Body of pancreas (tissue), 4 donors: ENCODE data around the gene GJD4. TPM values are rescaled to one million over a fixed set of nuclear protein-coding genes. Genes with fewer than 3 reads are reported as not detected.
A peak's percentile ranks its signal among the peaks of the same experiment; 100 is the strongest.

Experiments used
- ATAC-seq: fragments of 150-250 bp; one replicate; pipeline ENCODE4 v1.9.1; 2016
- DNase-seq, 4 donors: peaks; one replicate each; pipeline ENCODE4 v3.0.0-alpha.2; 2019
- H3K27ac ChIP-seq, 4 donors: fragments of 200-600 bp; sonication (generic); 1 replicate in 3 of 4; 2 replicates in 1 of 4; pipeline versions ENCODE4 v1.5.1 to v1.6.1; 2016 to 2019; ENCODE audit warnings: mild to moderate bottlenecking in 1 of 4, mixed read lengths in 1 of 4, moderate library complexity in 1 of 4
- H3K27me3 ChIP-seq, 2 donors: fragments of 200-600 bp; sonication (generic); one replicate each; pipeline ENCODE4 v1.6.0; 2016; ENCODE audit warnings: mild to moderate bottlenecking in 1 of 2
- H3K36me3 ChIP-seq, 2 donors: fragments of 200-600 bp; sonication (generic); replicated peaks in 1 of 2; 2 replicates each; pipeline ENCODE4 v1.5.1; 2016; ENCODE audit warnings: low read depth in 2 of 2; ENCODE audit not compliant: insufficient read depth in 1 of 2
- H3K4me1 ChIP-seq: fragments of 200-600 bp; sonication (generic); one replicate; pipeline ENCODE4 v1.6.0; 2016
- H3K4me3 ChIP-seq, 2 donors: fragments of 200-600 bp; sonication (generic); 1 replicate in 1 of 2; 2 replicates in 1 of 2; pipeline ENCODE4 v1.5.1; 2016 to 2019
- H3K9me3 ChIP-seq, 3 donors: fragments of 200-600 bp; sonication (generic); 1 replicate in 2 of 3; 2 replicates in 1 of 3; pipeline ENCODE4 v1.5.1; 2016
- POLR2A ChIP-seq, 3 donors: fragments of 450-650 bp; IDR thresholded peaks; one replicate each; pipeline ENCODE4 v1.6.1; 2016; ENCODE audit warnings: antibody characterized with exemption in 3 of 3, mild to moderate bottlenecking in 2 of 3
- WGBS, 2 donors: methylation state at CpG; one replicate each; pipeline ENCODE4 v1.1.5; 2017; 5-methylcytosine and 5-hydroxymethylcytosine counted together
- intact Hi-C: fragments of 100-400 bp; cut with DNase I; formaldehyde crosslinking; loops from one replicate; pipeline ENCODE4 v1.15.1; 2023
- total RNA-seq, 2 donors: library from RNA; depleted of rRNA; stranded (reverse); fragments of >200 nt; gene quantifications; one replicate each; pipeline ENCODE4 v1.1.0, GENCODE V29; 2016
- TF ChIP-seq, protein P1 (sequence below), 7 experiments: fragments of 450-650 bp in 4 of 7; fragments of 200-600 bp in 3 of 7; sonication (generic) in 3 of 7; IDR thresholded peaks; one replicate each; pipeline ENCODE4 v1.5.1; 2016 to 2019; ENCODE audit warnings: antibody characterized with exemption in 7 of 7

The GJD4 gene
- total RNA-seq, 2 donors from 2014 or later = not detected

DNA sequence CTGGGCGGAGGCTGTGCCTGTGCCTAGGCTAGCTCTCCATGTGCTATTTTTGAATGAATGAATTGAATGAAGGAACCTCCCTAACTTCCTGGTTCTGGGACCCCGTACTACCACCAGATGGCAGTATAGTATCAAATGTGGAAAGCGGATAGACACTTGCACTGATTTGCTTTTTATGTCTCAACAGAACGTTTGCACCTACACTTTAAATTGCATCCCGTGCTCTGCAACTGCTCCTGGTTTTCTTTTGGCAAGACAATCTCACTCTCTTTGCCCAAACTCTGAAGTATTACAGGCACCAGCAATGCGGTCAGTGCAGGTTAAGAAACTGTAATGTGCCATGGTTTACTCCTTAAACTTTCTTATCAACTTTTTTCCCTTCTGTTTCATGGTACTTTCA lies 30.4 kb downstream of the GJD4 start:
- ATAC-seq = peak; percentile 66
- peak; percentile 48 to 61 (median 50) for DNase-seq
- WGBS, 2 donors = 8 to 10% methylated on average over 6 of the region's 6 CpGs

DNA sequence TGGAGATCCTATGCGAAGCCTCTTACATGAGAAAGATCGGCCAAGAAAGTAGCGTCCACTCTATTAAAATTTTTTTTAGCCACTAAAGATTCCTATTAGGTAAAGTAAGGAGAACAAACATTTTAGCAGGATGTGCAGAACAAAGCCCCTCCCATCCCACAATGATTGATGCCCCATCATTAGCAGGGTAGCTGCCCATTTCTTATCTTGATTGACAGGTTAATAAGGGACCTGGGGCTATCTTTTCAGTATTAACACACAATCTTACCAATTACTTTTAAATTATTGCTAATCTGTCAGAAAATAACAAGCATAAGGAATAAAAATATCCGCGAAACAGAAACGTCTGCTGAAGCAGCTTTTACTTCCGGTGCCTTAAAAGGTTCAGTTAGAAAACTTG lies 31.8 kb downstream of the GJD4 start:
- intact Hi-C loops = loop anchor here (5.0 kb wide), 1 partner anchor 1140 kb away; no protein-coding TSS in a partner anchor
- no peak for TF ChIP-seq POLR2A (IDR thresholded peaks at IDR 0.05)
- TF ChIP-seq, protein P1, sequence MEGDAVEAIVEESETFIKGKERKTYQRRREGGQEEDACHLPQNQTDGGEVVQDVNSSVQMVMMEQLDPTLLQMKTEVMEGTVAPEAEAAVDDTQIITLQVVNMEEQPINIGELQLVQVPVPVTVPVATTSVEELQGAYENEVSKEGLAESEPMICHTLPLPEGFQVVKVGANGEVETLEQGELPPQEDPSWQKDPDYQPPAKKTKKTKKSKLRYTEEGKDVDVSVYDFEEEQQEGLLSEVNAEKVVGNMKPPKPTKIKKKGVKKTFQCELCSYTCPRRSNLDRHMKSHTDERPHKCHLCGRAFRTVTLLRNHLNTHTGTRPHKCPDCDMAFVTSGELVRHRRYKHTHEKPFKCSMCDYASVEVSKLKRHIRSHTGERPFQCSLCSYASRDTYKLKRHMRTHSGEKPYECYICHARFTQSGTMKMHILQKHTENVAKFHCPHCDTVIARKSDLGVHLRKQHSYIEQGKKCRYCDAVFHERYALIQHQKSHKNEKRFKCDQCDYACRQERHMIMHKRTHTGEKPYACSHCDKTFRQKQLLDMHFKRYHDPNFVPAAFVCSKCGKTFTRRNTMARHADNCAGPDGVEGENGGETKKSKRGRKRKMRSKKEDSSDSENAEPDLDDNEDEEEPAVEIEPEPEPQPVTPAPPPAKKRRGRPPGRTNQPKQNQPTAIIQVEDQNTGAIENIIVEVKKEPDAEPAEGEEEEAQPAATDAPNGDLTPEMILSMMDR (IDR thresholded peaks at IDR 0.05) = no peak
- Histone ChIP-seq H3K27me3 (no peaks in the 10 kb centered on the region), H3K9me3 (no peaks in the 10 kb centered on the region), H3K27ac (no peak overlapping the region), H3K4me1 (peaks cover 7% of the 10 kb centered on the region), H3K4me3 (no peak overlapping the region), H3K36me3 (no peaks in the 10 kb centered on the region)
- ATAC-seq (no peak), DNase-seq (no peak)
- 48 to 68% methylated on average over 7 of the region's 7 CpGs for WGBS, 2 donors

More for the DNA sequence above, 30.4 kb downstream of the GJD4 start:
- H3K36me3 ChIP-seq = no peaks in the 10 kb centered on the region
- H3K4me3 ChIP-seq = no peak overlapping the region
- H3K27me3 ChIP-seq = no peaks in the 10 kb centered on the region
- no peak overlapping the region for H3K27ac ChIP-seq
- TF ChIP-seq, protein P1 (IDR thresholded peaks at IDR 0.05) = peak; percentile 76 to 94 (median 93)
- no peak for TF ChIP-seq POLR2A (IDR thresholded peaks at IDR 0.05)
- intact Hi-C loops = loop anchor here (5.0 kb wide), 1 partner anchor 1142 kb away; no protein-coding TSS in a partner anchor
- peaks cover 7% of the 10 kb centered on the region for H3K4me1 ChIP-seq
- H3K9me3 ChIP-seq = no peaks in the 10 kb centered on the region

DNA sequence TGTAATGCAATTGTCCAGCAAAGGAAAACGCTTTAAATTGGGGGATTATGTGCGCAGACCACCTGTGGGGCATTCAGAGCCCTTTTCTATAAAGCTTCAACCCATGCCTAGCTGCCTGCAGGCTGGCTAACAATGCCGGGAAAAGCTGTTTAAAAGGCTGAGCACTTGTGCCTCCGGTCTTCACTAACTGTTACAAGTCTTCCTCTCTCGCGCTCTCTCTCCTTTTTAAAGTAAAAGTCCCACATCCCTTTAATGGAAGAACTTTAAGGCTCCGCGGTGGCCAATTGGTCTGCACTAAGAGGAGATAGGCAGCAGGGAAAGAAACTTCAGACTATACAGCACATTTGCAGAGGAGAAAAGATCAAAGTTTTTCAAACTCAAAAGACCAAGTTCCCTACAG lies 32.3 kb downstream of the GJD4 start:
- Histone ChIP-seq H3K4me3 (no peak overlapping the region), H3K27ac (no peak overlapping the region), H3K4me1 (peaks cover 7% of the 10 kb centered on the region), H3K36me3 (no peaks in the 10 kb centered on the region), H3K9me3 (no peaks in the 10 kb centered on the region), H3K27me3 (no peaks in the 10 kb centered on the region)
- DNase-seq = no peak
- intact Hi-C loops = loop anchor here (5.0 kb wide), 1 partner anchor 1140 kb away; no protein-coding TSS in a partner anchor
- 57 to 70% methylated on average over 8 of the region's 8 CpGs for WGBS, 2 donors
- TF ChIP-seq POLR2A (IDR thresholded peaks at IDR 0.05) = no peak
- ATAC-seq = no peak

DNA sequence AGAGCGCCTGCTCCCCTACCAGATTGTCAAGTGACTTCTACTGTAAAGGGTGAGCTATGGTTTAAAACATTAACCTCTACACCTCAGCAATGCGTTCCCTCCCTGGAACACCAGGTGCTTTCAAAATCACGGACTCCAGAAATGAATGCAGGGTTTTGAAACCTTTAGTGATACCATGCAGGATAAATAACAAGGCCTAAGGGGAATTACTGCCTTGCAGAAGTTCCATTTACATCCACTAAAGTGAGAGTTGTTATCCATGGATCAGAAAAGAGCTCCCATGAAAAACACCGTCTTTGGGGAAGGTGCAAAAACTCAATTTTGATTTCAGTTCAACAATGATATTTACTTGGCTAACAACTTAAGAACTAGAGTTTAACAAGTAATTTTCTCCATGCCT lies 33.0 kb downstream of the GJD4 start:
- no peak overlapping the region for H3K27ac ChIP-seq
- H3K4me1 ChIP-seq = peaks cover 13% of the 10 kb centered on the region
- DNase-seq (no peak), ATAC-seq (no peak)
- no peaks in the 10 kb centered on the region for H3K36me3 ChIP-seq
- H3K9me3 ChIP-seq = no peaks in the 10 kb centered on the region
- WGBS, 2 donors = 74 to 81% methylated on average over 3 to 4 of the region's 4 CpGs
- intact Hi-C loops = loop anchor here (5.0 kb wide), 1 partner anchor 1139 kb away; no protein-coding TSS in a partner anchor
- H3K4me3 ChIP-seq = no peak overlapping the region
- H3K27me3 ChIP-seq = no peaks in the 10 kb centered on the region
- TF ChIP-seq, protein P1 (IDR thresholded peaks at IDR 0.05) = no peak
- TF ChIP-seq POLR2A (IDR thresholded peaks at IDR 0.05) = no peak

DNA sequence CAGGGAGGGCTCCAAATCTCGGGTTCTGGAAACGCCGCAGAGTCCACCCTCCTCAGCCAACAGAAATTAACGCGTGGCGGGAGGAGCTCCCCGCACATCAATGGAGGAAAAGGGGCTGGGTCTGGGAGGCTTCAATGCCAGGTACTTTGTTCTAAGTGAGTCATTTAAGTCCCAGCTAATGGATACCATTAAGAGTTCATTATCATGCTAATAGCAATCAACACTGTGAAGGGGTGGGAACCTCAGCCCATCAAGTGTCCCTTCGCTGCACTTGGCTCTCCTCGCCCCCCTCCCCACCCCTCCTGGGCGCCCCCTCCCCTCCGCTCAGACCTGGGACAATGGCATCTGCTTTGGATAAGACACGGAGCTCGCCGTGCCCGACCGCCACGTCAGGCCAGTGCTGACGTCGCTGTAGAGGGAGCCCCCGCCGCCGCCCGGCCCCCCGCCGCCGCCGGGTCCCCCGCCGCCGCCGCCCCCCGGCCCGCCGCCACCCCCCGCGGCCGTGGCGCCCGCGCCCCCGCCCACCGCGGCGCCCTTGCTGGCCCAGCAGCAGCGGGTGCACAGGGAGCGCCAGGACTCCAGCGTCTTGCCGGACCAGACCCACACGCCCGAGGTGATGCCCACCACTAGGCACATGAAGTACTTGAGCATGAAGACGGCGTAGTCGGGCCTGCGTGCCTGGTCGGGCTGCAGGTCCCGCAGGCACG lies 34.0 kb downstream of the GJD4 start:
- DNase-seq = peak in 1 of 4 donors; percentile 18
- peaks cover 14% of the 10 kb centered on the region for H3K4me1 ChIP-seq
- 50 to 77% methylated on average over 18 to 29 of the region's 57 CpGs for WGBS, 2 donors
- H3K27me3 ChIP-seq = no peaks in the 10 kb centered on the region
- H3K9me3 ChIP-seq = no peaks in the 10 kb centered on the region
- ATAC-seq = no peak
- TF ChIP-seq, protein P1 (IDR thresholded peaks at IDR 0.05) = no peak
- TF ChIP-seq POLR2A (IDR thresholded peaks at IDR 0.05) = no peak
- no peak overlapping the region for H3K4me3 ChIP-seq
- no peak overlapping the region for H3K27ac ChIP-seq
- intact Hi-C loops = loop anchor here (5.0 kb wide), 1 partner anchor 1138 kb away; no protein-coding TSS in a partner anchor
- no peaks in the 10 kb centered on the region for H3K36me3 ChIP-seq
